ENCODE measurements around the gene WDR1.

WDR1 gene

DNA sequence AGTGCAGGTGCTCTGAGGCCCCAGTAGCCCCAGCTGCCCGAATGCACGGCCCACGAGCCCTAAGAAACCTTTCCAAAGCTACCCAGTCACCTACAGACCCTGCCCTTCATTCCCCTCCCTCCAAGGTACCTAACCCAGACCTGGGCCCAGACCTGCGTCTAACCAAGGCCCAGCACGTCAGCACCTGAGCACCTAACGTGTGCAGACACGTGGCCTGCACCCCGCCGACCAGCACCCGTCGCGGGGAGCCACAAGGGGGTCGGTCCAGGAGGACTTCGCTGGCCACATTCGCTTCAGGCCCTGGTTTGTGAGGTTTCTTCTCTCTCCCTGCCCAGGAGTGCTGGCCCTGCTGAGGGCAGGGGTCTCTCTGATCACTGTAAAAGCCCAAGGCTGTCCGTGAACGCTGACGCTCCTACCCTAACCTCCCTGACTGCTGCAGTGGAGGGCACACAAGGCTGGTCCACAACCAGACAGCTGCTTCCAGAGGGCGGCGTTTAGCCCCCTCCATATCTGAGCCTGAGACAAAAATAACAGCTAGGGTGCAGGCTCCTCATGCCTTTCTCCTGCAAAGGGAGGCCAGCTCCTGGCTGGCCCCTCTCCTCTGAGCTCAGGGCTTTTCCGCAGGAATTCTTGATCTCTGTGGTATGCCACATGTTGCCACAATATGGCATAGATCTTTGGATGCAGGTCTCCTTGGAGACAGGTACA, 31.8 kb downstream of the WDR1 start:
- H3K4me3 Mint-ChIP-seq: no peak overlapping the region
- peaks cover 11% of the 10 kb centered on the region for H3K4me1 Mint-ChIP-seq
- H3K27me3 Mint-ChIP-seq (ENCODE audit: low read depth): no peaks in the 10 kb centered on the region

DNA sequence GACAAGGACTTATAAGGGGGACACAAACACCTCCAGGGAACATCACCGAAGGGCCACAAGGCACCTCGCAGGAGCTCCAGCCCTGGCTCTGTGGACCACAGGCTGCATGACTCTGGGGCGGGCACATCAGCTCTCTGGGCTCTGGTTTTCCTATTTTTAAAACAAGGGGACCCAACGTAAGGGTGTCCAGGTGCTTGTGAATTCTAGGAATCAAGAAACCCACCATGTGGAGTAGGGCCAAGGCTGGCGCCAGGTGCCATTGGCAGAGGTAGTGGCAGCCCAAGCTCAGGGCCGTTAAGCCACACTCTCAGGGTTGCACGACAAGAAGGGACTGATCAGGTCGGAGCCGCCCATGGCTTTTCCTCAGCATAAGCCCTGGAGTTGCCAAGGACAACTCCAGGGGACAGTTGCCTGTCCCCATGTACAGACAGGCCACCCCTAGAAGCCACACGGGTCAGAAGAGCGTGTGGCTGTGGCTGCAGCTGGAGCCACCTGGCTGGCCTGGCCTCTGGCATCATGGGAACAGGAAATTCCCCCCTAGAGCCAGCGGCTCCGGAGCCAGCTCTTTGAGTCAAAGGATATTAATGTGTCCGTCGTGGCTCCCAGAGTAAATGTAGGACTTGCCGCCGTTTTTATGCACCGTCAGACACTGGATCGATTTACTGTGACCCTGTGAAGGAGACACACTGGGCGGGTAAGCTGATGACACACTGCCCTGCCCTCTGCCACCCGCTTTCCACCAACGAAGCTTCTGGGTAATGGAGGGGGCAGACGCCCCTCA, 32.5 kb downstream of the WDR1 start:
- H3K9me3 Mint-ChIP-seq: no peaks in the 10 kb centered on the region
- no peaks in the 10 kb centered on the region for H3K27me3 Mint-ChIP-seq (ENCODE audit: low read depth)
- H3K4me1 Mint-ChIP-seq: peaks cover 11% of the 10 kb centered on the region
- TF ChIP-seq, protein P1, sequence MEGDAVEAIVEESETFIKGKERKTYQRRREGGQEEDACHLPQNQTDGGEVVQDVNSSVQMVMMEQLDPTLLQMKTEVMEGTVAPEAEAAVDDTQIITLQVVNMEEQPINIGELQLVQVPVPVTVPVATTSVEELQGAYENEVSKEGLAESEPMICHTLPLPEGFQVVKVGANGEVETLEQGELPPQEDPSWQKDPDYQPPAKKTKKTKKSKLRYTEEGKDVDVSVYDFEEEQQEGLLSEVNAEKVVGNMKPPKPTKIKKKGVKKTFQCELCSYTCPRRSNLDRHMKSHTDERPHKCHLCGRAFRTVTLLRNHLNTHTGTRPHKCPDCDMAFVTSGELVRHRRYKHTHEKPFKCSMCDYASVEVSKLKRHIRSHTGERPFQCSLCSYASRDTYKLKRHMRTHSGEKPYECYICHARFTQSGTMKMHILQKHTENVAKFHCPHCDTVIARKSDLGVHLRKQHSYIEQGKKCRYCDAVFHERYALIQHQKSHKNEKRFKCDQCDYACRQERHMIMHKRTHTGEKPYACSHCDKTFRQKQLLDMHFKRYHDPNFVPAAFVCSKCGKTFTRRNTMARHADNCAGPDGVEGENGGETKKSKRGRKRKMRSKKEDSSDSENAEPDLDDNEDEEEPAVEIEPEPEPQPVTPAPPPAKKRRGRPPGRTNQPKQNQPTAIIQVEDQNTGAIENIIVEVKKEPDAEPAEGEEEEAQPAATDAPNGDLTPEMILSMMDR (IDR thresholded peaks at IDR 0.05; ENCODE audit: unreplicated experiment in 3 of 3): no peak
- H3K27ac Mint-ChIP-seq: peak overlapping the region in 2 of 3 experiments; percentile 20 to 59
- H3K36me3 Mint-ChIP-seq (ENCODE audit: low read depth): peaks cover 82% of the 10 kb centered on the region
- no peak overlapping the region for H3K4me3 Mint-ChIP-seq

More for the DNA sequence above, 31.8 kb downstream of the WDR1 start:
- H3K27ac Mint-ChIP-seq: peak overlapping the region in 2 of 3 experiments; percentile 42 to 59
- H3K9me3 Mint-ChIP-seq: no peaks in the 10 kb centered on the region
- peaks cover 83% of the 10 kb centered on the region for H3K36me3 Mint-ChIP-seq (ENCODE audit: low read depth)
- TF ChIP-seq, protein P1 (IDR thresholded peaks at IDR 0.05; ENCODE audit: unreplicated experiment in 3 of 3): no peak

DNA sequence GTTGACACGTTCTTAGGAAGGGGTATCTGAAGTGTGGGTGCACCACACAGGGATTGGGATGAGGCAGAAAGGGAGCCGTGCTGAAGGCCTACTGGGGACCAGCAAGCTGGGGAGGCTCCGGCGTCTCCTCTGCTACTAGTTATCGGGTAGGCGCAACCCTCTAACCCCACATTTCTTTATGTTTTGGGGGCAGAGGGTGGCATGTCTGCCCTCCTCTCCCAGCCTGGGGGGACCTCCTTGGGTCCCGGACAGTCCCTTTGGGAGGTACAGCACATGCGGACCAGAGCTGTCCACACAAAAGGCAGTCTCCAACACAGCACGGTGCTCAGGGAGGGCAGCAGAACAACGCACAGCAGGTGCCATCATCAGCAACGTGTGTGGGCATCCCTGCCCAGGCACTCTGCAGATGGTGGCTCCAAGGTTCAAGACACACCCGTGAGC, 33.2 kb downstream of the WDR1 start:
- TF ChIP-seq, protein P1 (IDR thresholded peaks at IDR 0.05; ENCODE audit: unreplicated experiment in 3 of 3): no peak

DNA sequence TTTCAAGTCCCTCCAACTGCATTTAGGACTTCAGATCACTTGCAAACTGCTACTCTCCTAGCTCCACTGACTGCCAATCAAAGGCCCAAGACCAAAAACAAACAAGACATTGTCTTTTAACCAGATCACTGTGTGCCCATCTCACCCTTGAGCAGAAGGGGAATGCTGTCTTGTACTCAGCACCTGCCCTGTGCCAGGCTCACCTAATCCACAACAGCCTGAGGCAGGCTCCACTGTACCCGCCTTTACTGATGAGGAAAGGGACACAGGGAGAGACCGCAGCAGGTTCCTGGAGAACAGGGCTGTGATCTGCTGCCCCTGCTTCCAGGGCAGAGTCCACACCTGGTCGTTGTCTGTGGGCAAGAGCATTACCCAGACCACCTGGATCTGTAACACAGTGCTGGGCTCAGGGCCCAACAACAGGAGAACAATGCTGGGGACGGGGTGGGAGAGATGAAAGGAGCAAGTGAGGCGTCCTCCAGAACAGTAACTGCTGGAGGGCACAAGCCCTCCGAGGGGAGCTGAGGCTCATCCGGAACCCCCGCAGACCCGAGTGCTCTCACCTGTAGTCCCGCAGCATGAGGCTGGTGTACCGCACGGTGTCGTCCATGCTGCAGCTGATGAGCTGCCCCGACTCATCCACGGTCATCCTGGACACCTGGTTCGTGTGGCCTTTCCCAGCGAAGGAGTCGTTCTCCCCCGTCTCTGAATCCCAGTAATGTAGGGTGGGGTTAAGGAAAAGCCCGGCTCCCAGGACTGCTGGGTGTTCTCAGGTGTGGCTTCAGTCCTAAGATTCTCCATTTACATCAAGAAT, 33.9 kb downstream of the WDR1 start:
- peaks cover 11% of the 10 kb centered on the region for H3K4me1 Mint-ChIP-seq
- no peak overlapping the region for H3K4me3 Mint-ChIP-seq
- H3K27me3 Mint-ChIP-seq (ENCODE audit: low read depth): no peaks in the 10 kb centered on the region
- TF ChIP-seq, protein P1 (IDR thresholded peaks at IDR 0.05; ENCODE audit: unreplicated experiment in 3 of 3): no peak
- H3K9me3 Mint-ChIP-seq: no peaks in the 10 kb centered on the region
- H3K36me3 Mint-ChIP-seq (ENCODE audit: low read depth): peaks cover 75% of the 10 kb centered on the region
- no peak overlapping the region for H3K27ac Mint-ChIP-seq

More for the DNA sequence above, 33.2 kb downstream of the WDR1 start:
- Mint-ChIP-seq H3K36me3 (ENCODE audit: low read depth) (peaks cover 78% of the 10 kb centered on the region), H3K27ac (no peak overlapping the region), H3K4me1 (peaks cover 11% of the 10 kb centered on the region), H3K4me3 (no peak overlapping the region), H3K27me3 (ENCODE audit: low read depth) (no peaks in the 10 kb centered on the region), H3K9me3 (no peaks in the 10 kb centered on the region)

DNA sequence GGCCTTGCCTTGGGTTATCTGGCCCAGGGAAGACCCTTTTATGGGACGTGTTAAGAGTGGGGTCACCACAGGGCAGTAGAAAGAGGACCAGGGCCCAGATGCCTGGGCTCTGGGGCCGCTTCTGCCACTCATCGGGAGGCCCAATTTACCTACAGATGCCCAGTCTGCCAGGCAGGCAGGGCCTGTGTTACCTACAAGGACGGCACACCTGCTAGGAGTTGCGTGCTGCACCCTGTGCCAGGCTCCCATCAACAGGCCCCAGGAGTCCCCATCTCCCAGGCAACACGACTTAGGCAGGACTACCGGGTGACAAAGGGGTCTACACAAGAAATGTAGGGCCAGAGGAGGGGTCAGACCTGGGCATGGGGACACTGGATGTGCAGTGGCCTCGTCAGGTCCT, 34.6 kb downstream of the WDR1 start:
- Mint-ChIP-seq H3K9me3 (no peaks in the 10 kb centered on the region), H3K27ac (no peak overlapping the region), H3K27me3 (ENCODE audit: low read depth) (no peaks in the 10 kb centered on the region), H3K4me1 (peaks cover 11% of the 10 kb centered on the region), H3K4me3 (no peak overlapping the region), H3K36me3 (ENCODE audit: low read depth) (peaks cover 69% of the 10 kb centered on the region)
- TF ChIP-seq, protein P1 (IDR thresholded peaks at IDR 0.05; ENCODE audit: unreplicated experiment in 3 of 3): no peak
